ENCODE results near the gene CACNA1C.

GRCh38 chr12:2481346-2481745 lies 428.6 kb downstream of the CACNA1C start:
- no peak for TF ChIP-seq EP300 (IDR thresholded peaks at IDR 0.05)
- no peak for TF ChIP-seq CTCF (IDR thresholded peaks at IDR 0.05)
- no peak for TF ChIP-seq POLR2AphosphoS5 (IDR thresholded peaks at IDR 0.05)

Data from upper lobe of left lung (tissue), 4 donors.